Measurements from ENCODE around the gene CCDC82. TPM values are rescaled to one million over a fixed set of nuclear protein-coding genes. Genes with fewer than 3 reads are reported as not detected.

Gene CCDC82
- 8.7 and 12.8 TPM in 2 replicates for polyA plus RNA-seq (2012; rRNA removed)
- 10.2 and 14.8 TPM in 2 replicates for polyA plus RNA-seq (2012; cell fraction: cytosol; rRNA removed)
- polyA plus RNA-seq (2012; cell fraction: nucleus; rRNA removed) = 10.8 and 29.1 TPM in 2 replicates

DNA sequence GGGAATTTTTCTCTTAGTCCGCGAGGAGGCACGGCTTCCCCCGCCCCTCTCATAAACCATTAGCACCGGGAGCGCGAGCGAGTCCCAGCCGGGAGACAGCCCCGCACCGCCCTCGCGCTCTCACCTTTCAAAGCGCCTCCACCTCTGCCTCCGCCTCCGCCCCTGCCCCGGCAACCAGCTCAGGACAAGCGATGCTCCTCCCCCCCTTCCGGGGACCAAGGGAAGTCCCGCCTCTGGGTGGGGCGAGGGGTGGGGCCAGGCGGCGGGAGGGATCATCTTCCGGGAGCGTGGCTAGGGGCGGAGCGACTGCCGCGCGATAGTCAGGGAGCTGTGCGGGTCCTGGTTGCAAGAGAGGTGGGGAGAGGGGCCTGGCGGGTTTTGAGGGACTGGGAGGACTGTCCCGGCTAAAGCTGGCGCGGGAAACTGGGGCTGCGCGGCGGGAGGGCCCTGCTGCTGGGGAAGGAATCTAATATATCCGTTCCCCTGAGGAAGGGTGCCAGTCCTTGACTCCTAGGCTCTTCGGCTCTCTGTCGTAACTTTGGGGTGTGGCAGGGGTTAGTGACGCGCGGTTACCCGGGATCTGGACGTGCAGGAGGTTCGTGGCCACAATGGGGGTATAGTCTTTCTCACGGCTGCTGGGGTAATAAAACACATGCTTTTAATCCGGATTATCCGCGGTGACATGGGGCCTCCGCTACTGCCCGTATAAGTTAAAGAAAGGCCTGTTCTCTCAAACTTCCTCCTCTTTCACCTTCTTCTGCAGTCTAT, at the start of gene CCDC82, which contains the start of gene JRKL:
Gene CCDC82, minus strand, starts transcription at position 193 of the 768 bp plus-strand sequence. CDS start 5,165 bp downstream, outside the sequence.
Gene JRKL, plus strand, starts transcription at position 294 of the 768 bp plus-strand sequence. CDS start 637 bp downstream, outside the sequence.
- H3K4me3 ChIP-seq (ENCODE audit: low read depth in 2 of 2, low read length in 1 of 2) = peak within 1 kb of the TSS; percentile 91 to 95
- peak; percentile 96 for DNase-seq
- H3F3A ChIP-seq (replicated peaks; ENCODE audit: insufficient read depth) = peaks cover 18% of the 10 kb centered on the region
- peaks cover 93% of the 10 kb centered on the region for H3K79me2 ChIP-seq (ENCODE audit: insufficient read depth)
- CTCF ChIA-PET = interaction anchor here (0.8 to 1.7 kb wide), 7 partner anchors 36 to 684 kb away, joined by 3 to 5 read pairs (median 3); partner anchors contain the start of genes CEP57 and MAML2
- peaks cover 14 to 15% of the 10 kb centered on the region in 2 experiments; a peak in 3 of 4 replicates for H3K4me1 ChIP-seq (ENCODE audit: control insufficient read depth in 1 of 2, insufficient read depth in 2 of 2, low read depth in 1 of 2, low read length in 1 of 2)
- peak within 1 kb of the TSS; percentile 90 for H3K9ac ChIP-seq
- POLR2A ChIA-PET = interaction anchor here (0.7 to 1.4 kb wide), 3 partner anchors 147 to 600 kb away, joined by 3 to 9 read pairs (median 3); partner anchors contain the start of gene FAM76B
- peak within 1 kb of the TSS; percentile 88 for H3K4me2 ChIP-seq
- no peaks in the 10 kb centered on the region for H3K9me3 ChIP-seq
- H4K20me1 ChIP-seq (ENCODE audit: insufficient read depth) = no peaks in the 10 kb centered on the region
- no peaks in the 10 kb centered on the region for H3K9me2 ChIP-seq
- 0% methylated on average over 22 of the region's 53 CpGs for WGBS (ENCODE audit: low lambda C conversion rate)
- peak within 1 kb of the TSS; percentile 77 for H2AFZ ChIP-seq (ENCODE audit: low read depth)
- peak within 1 kb of the TSS; percentile 87 to 89 for H3K27ac ChIP-seq (ENCODE audit: low read depth in 2 of 2, low read length in 1 of 2)
- no peaks in the 10 kb centered on the region for H3K27me3 ChIP-seq (ENCODE audit: insufficient read depth)
- peaks cover 14 to 28% of the 10 kb centered on the region in 2 experiments for H3K36me3 ChIP-seq (replicated peaks in 1 of 2; ENCODE audit: control insufficient read depth in 1 of 2, insufficient read depth in 2 of 2, low read length in 1 of 2)
- TF ChIP-seq, protein P1, sequence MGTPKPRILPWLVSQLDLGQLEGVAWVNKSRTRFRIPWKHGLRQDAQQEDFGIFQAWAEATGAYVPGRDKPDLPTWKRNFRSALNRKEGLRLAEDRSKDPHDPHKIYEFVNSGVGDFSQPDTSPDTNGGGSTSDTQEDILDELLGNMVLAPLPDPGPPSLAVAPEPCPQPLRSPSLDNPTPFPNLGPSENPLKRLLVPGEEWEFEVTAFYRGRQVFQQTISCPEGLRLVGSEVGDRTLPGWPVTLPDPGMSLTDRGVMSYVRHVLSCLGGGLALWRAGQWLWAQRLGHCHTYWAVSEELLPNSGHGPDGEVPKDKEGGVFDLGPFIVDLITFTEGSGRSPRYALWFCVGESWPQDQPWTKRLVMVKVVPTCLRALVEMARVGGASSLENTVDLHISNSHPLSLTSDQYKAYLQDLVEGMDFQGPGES (IDR thresholded peaks at IDR 0.05; ENCODE audit: low read depth, low read length) = no peak
- TF ChIP-seq JUND (IDR thresholded peaks at IDR 0.05) = no peak
- no peak for TF ChIP-seq NFIC (IDR thresholded peaks at IDR 0.05; ENCODE audit: borderline replicate concordance)
- TF ChIP-seq, protein P2, sequence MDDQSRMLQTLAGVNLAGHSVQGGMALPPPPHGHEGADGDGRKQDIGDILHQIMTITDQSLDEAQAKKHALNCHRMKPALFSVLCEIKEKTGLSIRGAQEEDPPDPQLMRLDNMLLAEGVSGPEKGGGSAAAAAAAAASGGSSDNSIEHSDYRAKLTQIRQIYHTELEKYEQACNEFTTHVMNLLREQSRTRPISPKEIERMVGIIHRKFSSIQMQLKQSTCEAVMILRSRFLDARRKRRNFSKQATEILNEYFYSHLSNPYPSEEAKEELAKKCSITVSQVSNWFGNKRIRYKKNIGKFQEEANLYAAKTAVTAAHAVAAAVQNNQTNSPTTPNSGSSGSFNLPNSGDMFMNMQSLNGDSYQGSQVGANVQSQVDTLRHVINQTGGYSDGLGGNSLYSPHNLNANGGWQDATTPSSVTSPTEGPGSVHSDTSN (IDR thresholded peaks at IDR 0.05) = no peak
- TF ChIP-seq GABPA (IDR thresholded peaks at IDR 0.05; ENCODE audit: low read depth) = peak; percentile 85
- peak; percentile 63 for TF ChIP-seq RFX5 (IDR thresholded peaks at IDR 0.05; ENCODE audit: low read length)
- no peak for TF ChIP-seq EZH2phosphoT487 (IDR thresholded peaks at IDR 0.05; ENCODE audit: borderline replicate concordance, low read depth)
- TF ChIP-seq TEAD4 (IDR thresholded peaks at IDR 0.05; ENCODE audit: borderline replicate concordance, insufficient read depth) = no peak
- peak; percentile 70 for TF ChIP-seq MXI1 (IDR thresholded peaks at IDR 0.05; ENCODE audit: low read depth, low read length)
- TF ChIP-seq, protein P3, sequence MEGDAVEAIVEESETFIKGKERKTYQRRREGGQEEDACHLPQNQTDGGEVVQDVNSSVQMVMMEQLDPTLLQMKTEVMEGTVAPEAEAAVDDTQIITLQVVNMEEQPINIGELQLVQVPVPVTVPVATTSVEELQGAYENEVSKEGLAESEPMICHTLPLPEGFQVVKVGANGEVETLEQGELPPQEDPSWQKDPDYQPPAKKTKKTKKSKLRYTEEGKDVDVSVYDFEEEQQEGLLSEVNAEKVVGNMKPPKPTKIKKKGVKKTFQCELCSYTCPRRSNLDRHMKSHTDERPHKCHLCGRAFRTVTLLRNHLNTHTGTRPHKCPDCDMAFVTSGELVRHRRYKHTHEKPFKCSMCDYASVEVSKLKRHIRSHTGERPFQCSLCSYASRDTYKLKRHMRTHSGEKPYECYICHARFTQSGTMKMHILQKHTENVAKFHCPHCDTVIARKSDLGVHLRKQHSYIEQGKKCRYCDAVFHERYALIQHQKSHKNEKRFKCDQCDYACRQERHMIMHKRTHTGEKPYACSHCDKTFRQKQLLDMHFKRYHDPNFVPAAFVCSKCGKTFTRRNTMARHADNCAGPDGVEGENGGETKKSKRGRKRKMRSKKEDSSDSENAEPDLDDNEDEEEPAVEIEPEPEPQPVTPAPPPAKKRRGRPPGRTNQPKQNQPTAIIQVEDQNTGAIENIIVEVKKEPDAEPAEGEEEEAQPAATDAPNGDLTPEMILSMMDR (IDR thresholded peaks at IDR 0.05) = 0 out of 2 replicates have a peak, but pooled peaks have one; percentile 3
- peak; percentile 75; the same call in 1 of the 2 replicates for TF ChIP-seq ELF1 (IDR thresholded peaks at IDR 0.05)
- TF ChIP-seq RAD21 (IDR thresholded peaks at IDR 0.05; ENCODE audit: low read length) = no peak
- peak; percentile 55 for TF ChIP-seq TAF1 (IDR thresholded peaks at IDR 0.05; ENCODE audit: borderline replicate concordance, low read depth, low read length)
- peak; percentile 74 for TF ChIP-seq CHD2 (IDR thresholded peaks at IDR 0.05; ENCODE audit: low read length, partially characterized antibody)
- no peak for TF ChIP-seq RXRA (IDR thresholded peaks at IDR 0.05; ENCODE audit: borderline replicate concordance, low read depth)
- TF ChIP-seq SIN3A (IDR thresholded peaks at IDR 0.05; ENCODE audit: borderline replicate concordance, low read depth, low read length) = peak; percentile 53
- TF ChIP-seq POLR2AphosphoS5 (IDR thresholded peaks at IDR 0.05; ENCODE audit: low read depth, low read length) = peak; percentile 87
- no peak for TF ChIP-seq GATA2 (CRISPR knock-in tag; IDR thresholded peaks at IDR 0.05)
- TF ChIP-seq, protein P4, sequence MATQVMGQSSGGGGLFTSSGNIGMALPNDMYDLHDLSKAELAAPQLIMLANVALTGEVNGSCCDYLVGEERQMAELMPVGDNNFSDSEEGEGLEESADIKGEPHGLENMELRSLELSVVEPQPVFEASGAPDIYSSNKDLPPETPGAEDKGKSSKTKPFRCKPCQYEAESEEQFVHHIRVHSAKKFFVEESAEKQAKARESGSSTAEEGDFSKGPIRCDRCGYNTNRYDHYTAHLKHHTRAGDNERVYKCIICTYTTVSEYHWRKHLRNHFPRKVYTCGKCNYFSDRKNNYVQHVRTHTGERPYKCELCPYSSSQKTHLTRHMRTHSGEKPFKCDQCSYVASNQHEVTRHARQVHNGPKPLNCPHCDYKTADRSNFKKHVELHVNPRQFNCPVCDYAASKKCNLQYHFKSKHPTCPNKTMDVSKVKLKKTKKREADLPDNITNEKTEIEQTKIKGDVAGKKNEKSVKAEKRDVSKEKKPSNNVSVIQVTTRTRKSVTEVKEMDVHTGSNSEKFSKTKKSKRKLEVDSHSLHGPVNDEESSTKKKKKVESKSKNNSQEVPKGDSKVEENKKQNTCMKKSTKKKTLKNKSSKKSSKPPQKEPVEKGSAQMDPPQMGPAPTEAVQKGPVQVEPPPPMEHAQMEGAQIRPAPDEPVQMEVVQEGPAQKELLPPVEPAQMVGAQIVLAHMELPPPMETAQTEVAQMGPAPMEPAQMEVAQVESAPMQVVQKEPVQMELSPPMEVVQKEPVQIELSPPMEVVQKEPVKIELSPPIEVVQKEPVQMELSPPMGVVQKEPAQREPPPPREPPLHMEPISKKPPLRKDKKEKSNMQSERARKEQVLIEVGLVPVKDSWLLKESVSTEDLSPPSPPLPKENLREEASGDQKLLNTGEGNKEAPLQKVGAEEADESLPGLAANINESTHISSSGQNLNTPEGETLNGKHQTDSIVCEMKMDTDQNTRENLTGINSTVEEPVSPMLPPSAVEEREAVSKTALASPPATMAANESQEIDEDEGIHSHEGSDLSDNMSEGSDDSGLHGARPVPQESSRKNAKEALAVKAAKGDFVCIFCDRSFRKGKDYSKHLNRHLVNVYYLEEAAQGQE (IDR thresholded peaks at IDR 0.05; ENCODE audit: low read depth, low read length) = no peak
- TF ChIP-seq TCF12 (IDR thresholded peaks at IDR 0.05) = no peak
- TF ChIP-seq SMC3 (IDR thresholded peaks at IDR 0.05; ENCODE audit: low read depth, low read length) = 0 out of 2 replicates have a peak, but pooled peaks have one; percentile 1
- TF ChIP-seq, protein P5, sequence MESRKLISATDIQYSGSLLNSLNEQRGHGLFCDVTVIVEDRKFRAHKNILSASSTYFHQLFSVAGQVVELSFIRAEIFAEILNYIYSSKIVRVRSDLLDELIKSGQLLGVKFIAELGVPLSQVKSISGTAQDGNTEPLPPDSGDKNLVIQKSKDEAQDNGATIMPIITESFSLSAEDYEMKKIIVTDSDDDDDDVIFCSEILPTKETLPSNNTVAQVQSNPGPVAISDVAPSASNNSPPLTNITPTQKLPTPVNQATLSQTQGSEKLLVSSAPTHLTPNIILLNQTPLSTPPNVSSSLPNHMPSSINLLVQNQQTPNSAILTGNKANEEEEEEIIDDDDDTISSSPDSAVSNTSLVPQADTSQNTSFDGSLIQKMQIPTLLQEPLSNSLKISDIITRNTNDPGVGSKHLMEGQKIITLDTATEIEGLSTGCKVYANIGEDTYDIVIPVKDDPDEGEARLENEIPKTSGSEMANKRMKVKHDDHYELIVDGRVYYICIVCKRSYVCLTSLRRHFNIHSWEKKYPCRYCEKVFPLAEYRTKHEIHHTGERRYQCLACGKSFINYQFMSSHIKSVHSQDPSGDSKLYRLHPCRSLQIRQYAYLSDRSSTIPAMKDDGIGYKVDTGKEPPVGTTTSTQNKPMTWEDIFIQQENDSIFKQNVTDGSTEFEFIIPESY (IDR thresholded peaks at IDR 0.05; ENCODE audit: borderline replicate concordance, low read depth) = 0 out of 2 replicates have a peak, but pooled peaks have one; percentile 3
- TF ChIP-seq YY1 (IDR thresholded peaks at IDR 0.05; ENCODE audit: low read depth) = no peak
